AG04450 (cell line): ENCODE results near the gene LRRIQ4. TPM values are rescaled to one million over a fixed set of nuclear protein-coding genes. Genes with fewer than 3 reads are reported as not detected.

Experiments
- CTCF ChIA-PET: fragments of 300-600, 350-600 bp; formaldehyde crosslinking; extraction: SDS; loops from one replicate; lab custom pipeline; 2022; ENCODE audit warnings: antibody characterized with exemption, inconsistent platforms; lab: Charles Lee
- POLR2A ChIA-PET: fragments of 350-600 bp; formaldehyde crosslinking; extraction: SDS; loops from one replicate; lab custom pipeline; 2021; ENCODE audit warnings: antibody characterized with exemption, inconsistent platforms; lab: Yijun Ruan, JAX
- DNase-seq: peaks from one replicate; pipeline ENCODE4 v3.0.0-alpha.2; 2011; ENCODE audit warnings: low read depth, low spot score
- H3K27ac ChIP-seq: one replicate; pipeline ENCODE4 v1.5.1; 2012; ENCODE audit warnings: low read depth, low read length, control low read depth
- H3K27me3 ChIP-seq: one replicate; pipeline ENCODE4 v1.6.0; 2012; ENCODE audit warnings: low read length; ENCODE audit not compliant: control insufficient read depth, insufficient read depth
- H3K4me3 ChIP-seq: 2 replicates; pipeline ENCODE4 v1.5.1; 2011; ENCODE audit warnings: mild to moderate bottlenecking, low read depth, low read length, control low read depth
- H3K9me3 ChIP-seq: 2 replicates; pipeline ENCODE4 v1.5.1; 2012; ENCODE audit warnings: low read length; ENCODE audit not compliant: control insufficient read depth, insufficient read depth
- polyA plus RNA-seq: library from polyadenylated mRNA; depleted of rRNA; stranded (reverse); fragments of >200 nt; gene quantifications from 2 replicates; pipeline ENCODE4 v1.2.3, GENCODE V29; 2011
- TF ChIP-seq, protein P1 (sequence below): IDR thresholded peaks from 2 replicates; pipeline ENCODE4 v1.5.1; 2011; ENCODE audit warnings: low read depth, low read length, control low read depth, inconsistent platforms

LRRIQ4 gene
- polyA plus RNA-seq, 1 experiment, result not detected

DNA sequence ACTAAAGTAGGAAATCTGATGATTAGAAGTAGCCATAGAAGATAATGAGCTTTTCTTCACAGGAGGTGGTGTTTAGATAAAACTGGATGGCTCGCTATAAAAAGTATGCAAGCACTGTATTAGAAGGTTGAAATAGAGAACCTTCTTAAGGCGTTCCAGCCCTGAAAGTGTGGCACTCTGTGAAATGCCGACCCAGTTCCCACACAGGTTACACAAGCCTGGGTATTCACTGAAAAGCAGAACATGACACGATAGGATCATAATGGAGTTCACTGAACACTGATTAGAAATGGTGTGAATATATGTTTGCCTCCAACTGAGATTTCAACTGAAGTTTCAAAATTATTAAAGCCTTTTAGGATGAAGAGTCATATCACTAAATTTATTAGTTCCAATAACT is 15.0 kb downstream of the LRRIQ4 start:
- CTCF ChIA-PET, result no interaction called here
- H3K9me3 ChIP-seq, result no peaks in the 10 kb centered on the region
- TF ChIP-seq, protein P1, sequence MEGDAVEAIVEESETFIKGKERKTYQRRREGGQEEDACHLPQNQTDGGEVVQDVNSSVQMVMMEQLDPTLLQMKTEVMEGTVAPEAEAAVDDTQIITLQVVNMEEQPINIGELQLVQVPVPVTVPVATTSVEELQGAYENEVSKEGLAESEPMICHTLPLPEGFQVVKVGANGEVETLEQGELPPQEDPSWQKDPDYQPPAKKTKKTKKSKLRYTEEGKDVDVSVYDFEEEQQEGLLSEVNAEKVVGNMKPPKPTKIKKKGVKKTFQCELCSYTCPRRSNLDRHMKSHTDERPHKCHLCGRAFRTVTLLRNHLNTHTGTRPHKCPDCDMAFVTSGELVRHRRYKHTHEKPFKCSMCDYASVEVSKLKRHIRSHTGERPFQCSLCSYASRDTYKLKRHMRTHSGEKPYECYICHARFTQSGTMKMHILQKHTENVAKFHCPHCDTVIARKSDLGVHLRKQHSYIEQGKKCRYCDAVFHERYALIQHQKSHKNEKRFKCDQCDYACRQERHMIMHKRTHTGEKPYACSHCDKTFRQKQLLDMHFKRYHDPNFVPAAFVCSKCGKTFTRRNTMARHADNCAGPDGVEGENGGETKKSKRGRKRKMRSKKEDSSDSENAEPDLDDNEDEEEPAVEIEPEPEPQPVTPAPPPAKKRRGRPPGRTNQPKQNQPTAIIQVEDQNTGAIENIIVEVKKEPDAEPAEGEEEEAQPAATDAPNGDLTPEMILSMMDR, result no peak

DNA sequence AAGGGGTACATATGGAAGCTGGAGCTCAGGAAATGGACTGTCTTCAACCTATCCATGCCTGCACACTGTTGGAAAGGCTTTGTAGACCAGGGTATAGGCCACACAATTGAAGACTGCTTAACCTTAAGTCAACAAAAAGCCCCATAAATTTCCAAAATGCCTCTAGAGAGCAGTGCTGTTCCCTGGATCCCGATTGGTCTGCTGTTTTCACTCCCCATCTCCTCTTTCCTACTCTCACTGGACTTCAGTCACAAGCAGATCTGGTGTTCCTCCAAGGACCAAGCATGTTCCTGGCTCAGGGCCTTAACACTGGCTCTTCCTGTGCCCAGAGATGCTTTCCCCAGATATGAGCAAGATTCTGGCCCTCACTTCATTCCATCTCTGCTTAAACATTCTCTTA is 22.9 kb downstream of the LRRIQ4 start:
- Histone ChIP-seq H3K4me3 (no peak overlapping the region), H3K27ac (no peak overlapping the region), H3K27me3 (no peaks in the 10 kb centered on the region), H3K9me3 (no peaks in the 10 kb centered on the region)
- CTCF ChIA-PET, result no interaction called here
- DNase-seq, result no peak
- POLR2A ChIA-PET, result interaction anchor here (0.6 kb wide), 1 partner anchor 64 kb away, joined by 3 read pairs; no protein-coding TSS in a partner anchor
- TF ChIP-seq, protein P1, result no peak

More for the DNA sequence above, 15.0 kb downstream of the LRRIQ4 start:
- Histone ChIP-seq H3K27me3 (no peaks in the 10 kb centered on the region), H3K27ac (no peak overlapping the region), H3K4me3 (no peak overlapping the region)
- DNase-seq, result no peak
- POLR2A ChIA-PET, result no interaction called here

DNA sequence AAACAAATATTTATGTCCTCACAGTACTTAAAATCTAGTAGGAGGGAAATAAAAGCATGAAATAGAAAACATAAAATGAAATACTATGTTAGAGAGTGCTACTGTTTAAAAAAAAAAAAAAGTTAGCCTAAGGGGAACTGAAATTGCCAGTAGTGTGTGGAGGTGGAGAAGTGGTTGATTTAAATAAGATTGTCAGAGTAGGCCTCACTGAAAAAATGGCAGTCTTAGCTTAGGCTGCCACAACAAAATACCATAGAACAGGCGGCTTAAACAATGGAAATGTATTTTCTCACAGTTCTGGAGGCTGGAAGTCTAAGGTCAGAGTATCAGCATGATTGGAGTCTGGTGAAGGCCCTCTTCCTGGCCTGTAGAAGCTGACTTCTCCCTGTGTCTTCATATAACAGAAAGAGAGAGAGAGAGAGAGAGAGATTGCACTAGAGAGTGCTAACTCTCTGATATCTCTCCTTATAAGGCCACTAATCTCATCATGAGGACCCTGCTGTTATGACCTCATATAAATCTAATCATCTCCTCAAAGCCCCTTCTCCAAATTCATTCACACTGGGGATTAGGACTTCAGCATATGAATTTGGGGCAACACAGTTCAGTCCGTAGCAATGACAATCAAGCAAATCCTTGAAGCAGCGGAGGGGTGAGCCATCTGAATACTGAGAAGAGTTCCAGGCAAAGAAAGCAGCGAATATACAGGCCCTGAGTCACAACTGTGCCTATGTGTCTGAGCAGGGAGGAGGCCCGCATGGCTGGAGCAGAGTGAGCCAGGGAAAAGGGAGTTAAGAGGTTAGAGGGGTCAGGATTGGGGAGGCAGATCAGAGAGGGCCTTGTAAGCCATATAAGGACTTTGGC is 23.6 kb downstream of the LRRIQ4 start:
- Histone ChIP-seq H3K27ac (peak overlapping the region; percentile 22), H3K4me3 (no peak overlapping the region), H3K27me3 (no peaks in the 10 kb centered on the region), H3K9me3 (no peaks in the 10 kb centered on the region)
- ChIA-PET POLR2A (interaction anchor here (0.6 kb wide), 1 partner anchor 63 kb away, joined by 3 read pairs; the partner anchor contains the start of gene MYNN), CTCF (no interaction called here)
- DNase-seq, result no peak
- TF ChIP-seq, protein P1, result no peak

DNA sequence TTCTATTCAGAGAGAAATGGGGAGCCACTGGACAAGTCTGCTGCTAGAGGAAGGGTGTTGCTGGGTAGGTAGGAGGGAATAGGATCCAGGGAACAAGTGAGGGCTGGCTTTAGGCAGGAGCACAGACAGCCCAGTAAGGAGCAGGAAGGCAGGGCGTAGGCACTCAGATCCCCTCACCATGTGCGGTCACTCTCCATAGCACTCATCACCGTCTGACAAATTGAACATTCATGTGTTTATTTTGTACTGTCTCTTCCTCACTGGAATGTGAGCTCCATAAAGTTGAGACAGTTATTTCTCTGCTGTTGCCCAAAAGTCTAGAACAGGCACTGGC is 24.2 kb downstream of the LRRIQ4 start:
- TF ChIP-seq, protein P1, result no peak

DNA sequence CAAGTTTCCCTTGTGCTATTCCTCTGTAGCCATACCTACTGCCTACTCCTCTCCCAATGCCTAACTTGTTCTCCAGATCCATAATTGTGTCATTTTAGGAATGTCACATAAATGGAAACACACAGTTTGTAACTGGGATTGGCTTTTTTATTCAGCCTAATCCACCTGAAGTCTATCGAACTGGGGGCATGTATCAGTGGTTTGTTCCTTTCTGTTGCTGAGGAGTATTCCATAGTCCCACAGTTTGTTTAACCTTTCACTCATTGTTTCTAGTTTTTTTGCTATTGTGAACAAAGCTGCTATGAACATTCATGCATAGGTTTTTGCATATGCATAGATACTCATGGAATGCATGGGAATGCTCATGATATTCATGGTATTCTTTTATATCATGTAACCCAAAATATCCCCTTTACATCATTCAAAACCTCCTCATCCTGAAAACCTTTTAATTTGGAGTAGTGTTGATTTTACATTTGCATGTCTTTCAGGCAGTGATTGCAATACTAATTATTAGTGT is 25.9 kb downstream of the LRRIQ4 start:
- ChIA-PET POLR2A (no interaction called here), CTCF (no interaction called here)
- Histone ChIP-seq H3K27ac (no peak overlapping the region), H3K9me3 (no peaks in the 10 kb centered on the region), H3K27me3 (no peaks in the 10 kb centered on the region), H3K4me3 (no peak overlapping the region)
- no peak for DNase-seq
- TF ChIP-seq, protein P1, result no peak

More for the DNA sequence above, 24.2 kb downstream of the LRRIQ4 start:
- ChIA-PET POLR2A (no interaction called here), CTCF (no interaction called here)
- DNase-seq, result no peak
- Histone ChIP-seq H3K27me3 (no peaks in the 10 kb centered on the region), H3K4me3 (no peak overlapping the region), H3K27ac (peak overlapping the region; percentile 22), H3K9me3 (no peaks in the 10 kb centered on the region)
